Neutrophil (primary cell): ENCODE results near the gene HDAC11.

ENCODE experiments used
- H3K27ac ChIP-seq: fragments of 200-600 bp; sonication (generic); 2 replicates; pipeline ENCODE4 v1.5.1; 2016; ENCODE audit warnings: mild to moderate bottlenecking, moderate library complexity
- H3K27me3 ChIP-seq: fragments of 200-600 bp; sonication (generic); 2 replicates; pipeline ENCODE4 v1.6.0; 2016; ENCODE audit warnings: mild to moderate bottlenecking
- H3K36me3 ChIP-seq: fragments of 200-600 bp; sonication (generic); 2 replicates; pipeline ENCODE4 v1.5.1; 2017
- H3K4me1 ChIP-seq, 2 experiments: fragments of 200-600 bp in 1 of 2; sonication (generic) in 1 of 2; 1 replicate in 1 of 2; 2 replicates in 1 of 2; pipeline versions ENCODE4 v1.5.1 to v1.6.1; 2013 to 2016; ENCODE audit warnings: low read depth in 1 of 2, low read length in 1 of 2, mild to moderate bottlenecking in 1 of 2, moderate library complexity in 1 of 2; ENCODE audit not compliant: control insufficient read depth in 1 of 2, insufficient read depth in 1 of 2
- H3K4me3 ChIP-seq, 2 experiments: fragments of 200-600 bp in 1 of 2; sonication (generic) in 1 of 2; 1 replicate in 1 of 2; 2 replicates in 1 of 2; pipeline ENCODE4 v1.5.1; 2013 to 2016; ENCODE audit warnings: low read depth in 1 of 2, low read length in 1 of 2, mild to moderate bottlenecking in 1 of 2, moderate library complexity in 1 of 2
- H3K9me3 ChIP-seq: fragments of 200-600 bp; sonication (generic); 2 replicates; pipeline ENCODE4 v1.5.1; 2016
- TF ChIP-seq, protein P1 (sequence below): fragments of 200-600 bp; sonication (generic); IDR thresholded peaks from 2 replicates; pipeline ENCODE4 v1.5.1; 2016; ENCODE audit warnings: antibody characterized with exemption

HDAC11 gene

GRCh38 chr3:13537244-13537908, 57.3 kb downstream of the HDAC11 start:
- Histone ChIP-seq H3K4me3 (no peak overlapping the region), H3K27ac (no peak overlapping the region), H3K36me3 (no peaks in the 10 kb centered on the region), H3K9me3 (no peaks in the 10 kb centered on the region), H3K4me1 (no peaks in the 10 kb centered on the region), H3K27me3 (peaks cover 8% of the 10 kb centered on the region)
- TF ChIP-seq, protein P1, sequence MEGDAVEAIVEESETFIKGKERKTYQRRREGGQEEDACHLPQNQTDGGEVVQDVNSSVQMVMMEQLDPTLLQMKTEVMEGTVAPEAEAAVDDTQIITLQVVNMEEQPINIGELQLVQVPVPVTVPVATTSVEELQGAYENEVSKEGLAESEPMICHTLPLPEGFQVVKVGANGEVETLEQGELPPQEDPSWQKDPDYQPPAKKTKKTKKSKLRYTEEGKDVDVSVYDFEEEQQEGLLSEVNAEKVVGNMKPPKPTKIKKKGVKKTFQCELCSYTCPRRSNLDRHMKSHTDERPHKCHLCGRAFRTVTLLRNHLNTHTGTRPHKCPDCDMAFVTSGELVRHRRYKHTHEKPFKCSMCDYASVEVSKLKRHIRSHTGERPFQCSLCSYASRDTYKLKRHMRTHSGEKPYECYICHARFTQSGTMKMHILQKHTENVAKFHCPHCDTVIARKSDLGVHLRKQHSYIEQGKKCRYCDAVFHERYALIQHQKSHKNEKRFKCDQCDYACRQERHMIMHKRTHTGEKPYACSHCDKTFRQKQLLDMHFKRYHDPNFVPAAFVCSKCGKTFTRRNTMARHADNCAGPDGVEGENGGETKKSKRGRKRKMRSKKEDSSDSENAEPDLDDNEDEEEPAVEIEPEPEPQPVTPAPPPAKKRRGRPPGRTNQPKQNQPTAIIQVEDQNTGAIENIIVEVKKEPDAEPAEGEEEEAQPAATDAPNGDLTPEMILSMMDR = no peak

GRCh38 chr3:13537909-13538296, 57.8 kb downstream of the HDAC11 start:
- no peak overlapping the region for H3K27ac ChIP-seq
- no peaks in the 10 kb centered on the region for H3K36me3 ChIP-seq
- H3K4me3 ChIP-seq = no peak overlapping the region
- H3K27me3 ChIP-seq = peaks cover 8% of the 10 kb centered on the region
- no peaks in the 10 kb centered on the region for H3K4me1 ChIP-seq
- H3K9me3 ChIP-seq = no peaks in the 10 kb centered on the region
- TF ChIP-seq, protein P1 = no peak

DNA sequence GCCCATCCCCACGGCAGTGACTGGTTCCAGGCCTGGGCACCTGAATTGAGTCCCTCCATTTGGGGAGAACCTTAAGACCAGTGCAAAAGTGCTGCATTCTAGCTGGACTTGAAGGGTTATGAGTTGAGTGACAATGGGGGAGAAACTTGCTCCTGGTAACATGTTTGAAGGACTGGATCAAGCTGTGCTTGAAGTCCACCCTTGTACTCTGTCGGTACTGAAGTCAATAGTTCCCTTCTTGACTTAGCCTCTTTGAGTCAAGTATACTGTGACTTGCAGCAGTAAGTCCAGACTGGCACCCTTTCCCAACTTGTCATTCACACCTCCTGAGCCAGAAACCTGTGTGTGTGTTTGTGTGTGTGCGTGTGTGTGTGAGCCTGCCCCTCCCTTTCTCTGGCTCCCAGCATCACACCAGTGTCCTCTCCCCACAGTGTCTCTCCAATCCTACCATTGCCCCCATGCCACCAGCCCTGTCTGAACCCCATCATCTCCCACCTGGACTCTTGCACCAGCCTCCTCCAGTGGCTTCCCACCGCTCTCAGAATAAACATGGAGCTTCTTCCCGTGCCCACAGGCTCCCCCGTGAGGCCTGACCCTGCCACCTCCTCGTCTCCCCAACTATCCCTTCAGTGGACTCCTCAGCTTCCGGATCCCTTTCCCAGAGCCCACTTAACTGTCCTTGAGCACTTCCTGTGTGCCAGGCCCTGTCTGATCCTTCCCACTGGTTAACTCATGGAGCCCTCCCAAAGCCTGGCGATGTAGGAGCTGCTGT, 58.6 kb downstream of the HDAC11 start:
- Histone ChIP-seq H3K4me3 (no peak overlapping the region), H3K36me3 (no peaks in the 10 kb centered on the region), H3K4me1 (no peaks in the 10 kb centered on the region), H3K9me3 (no peaks in the 10 kb centered on the region), H3K27me3 (peaks cover 15% of the 10 kb centered on the region), H3K27ac (no peak overlapping the region)
- TF ChIP-seq, protein P1 = no peak

- H3K36me3 ChIP-seq = no peaks in the 10 kb centered on the region
- H3K27me3 ChIP-seq = peaks cover 19% of the 10 kb centered on the region
- no peak overlapping the region for H3K4me3 ChIP-seq
- H3K27ac ChIP-seq = no peak overlapping the region
- no peaks in the 10 kb centered on the region for H3K9me3 ChIP-seq
- TF ChIP-seq, protein P1 = no peak
- H3K4me1 ChIP-seq = no peaks in the 10 kb centered on the region
These were observed 59.2 kb downstream of the HDAC11 start for GRCh38 chr3:13539292-13539638.

- H3K27ac ChIP-seq = no peak overlapping the region
- no peaks in the 10 kb centered on the region for H3K4me1 ChIP-seq
- no peak overlapping the region for H3K4me3 ChIP-seq
- TF ChIP-seq, protein P1 = no peak
- no peaks in the 10 kb centered on the region for H3K36me3 ChIP-seq
- H3K27me3 ChIP-seq = peaks cover 24% of the 10 kb centered on the region
- no peaks in the 10 kb centered on the region for H3K9me3 ChIP-seq
These were observed 59.6 kb downstream of the HDAC11 start for GRCh38 chr3:13539671-13540070.
